HEK293 (cell line): Measurements from ENCODE around the gene B3GNT9.

Experiments
- ZBTB21 ChIP-seq: fragments of 450-650 bp; formaldehyde crosslinking; IDR thresholded peaks from 2 replicates; pipeline ENCODE4 v1.5.1; 2017; ENCODE audit warnings: missing biosample characterization, missing genetic modification characterization
- TF ChIP-seq, protein P1 (sequence below): fragments of 450-650 bp; formaldehyde crosslinking; IDR thresholded peaks from 2 replicates; pipeline ENCODE4 v1.5.1; 2016; ENCODE audit warnings: missing biosample characterization, missing genetic modification characterization
- TF ChIP-seq, protein P2 (sequence below): fragments of 450-650 bp; formaldehyde crosslinking; IDR thresholded peaks from 2 replicates; pipeline ENCODE4 v1.5.1; 2016; ENCODE audit warnings: missing biosample characterization, missing genetic modification characterization

DNA sequence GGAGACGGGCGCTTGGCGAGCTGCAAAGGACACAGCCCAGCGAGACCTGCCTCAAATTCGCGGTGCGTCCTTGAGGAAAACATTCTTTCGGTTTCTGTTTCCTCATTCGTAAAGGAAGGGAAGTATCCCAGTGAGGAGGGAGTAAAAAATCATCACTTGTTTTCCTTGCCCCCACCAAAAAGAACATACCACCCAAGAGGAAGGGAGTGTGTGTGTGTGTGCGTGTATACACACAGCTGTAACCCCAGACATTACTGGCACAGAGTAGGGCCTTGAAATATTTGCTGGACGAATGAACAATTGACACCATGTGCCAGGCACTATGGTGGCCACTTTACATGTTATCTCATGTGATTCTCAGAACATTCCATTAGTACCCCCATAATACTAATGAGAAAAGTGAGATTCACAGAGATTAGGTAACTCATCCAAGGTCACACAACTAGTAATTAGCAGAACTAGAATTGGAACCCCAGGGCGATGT lies 34.9 kb upstream of the B3GNT9 start:
- TF ChIP-seq, protein P1, sequence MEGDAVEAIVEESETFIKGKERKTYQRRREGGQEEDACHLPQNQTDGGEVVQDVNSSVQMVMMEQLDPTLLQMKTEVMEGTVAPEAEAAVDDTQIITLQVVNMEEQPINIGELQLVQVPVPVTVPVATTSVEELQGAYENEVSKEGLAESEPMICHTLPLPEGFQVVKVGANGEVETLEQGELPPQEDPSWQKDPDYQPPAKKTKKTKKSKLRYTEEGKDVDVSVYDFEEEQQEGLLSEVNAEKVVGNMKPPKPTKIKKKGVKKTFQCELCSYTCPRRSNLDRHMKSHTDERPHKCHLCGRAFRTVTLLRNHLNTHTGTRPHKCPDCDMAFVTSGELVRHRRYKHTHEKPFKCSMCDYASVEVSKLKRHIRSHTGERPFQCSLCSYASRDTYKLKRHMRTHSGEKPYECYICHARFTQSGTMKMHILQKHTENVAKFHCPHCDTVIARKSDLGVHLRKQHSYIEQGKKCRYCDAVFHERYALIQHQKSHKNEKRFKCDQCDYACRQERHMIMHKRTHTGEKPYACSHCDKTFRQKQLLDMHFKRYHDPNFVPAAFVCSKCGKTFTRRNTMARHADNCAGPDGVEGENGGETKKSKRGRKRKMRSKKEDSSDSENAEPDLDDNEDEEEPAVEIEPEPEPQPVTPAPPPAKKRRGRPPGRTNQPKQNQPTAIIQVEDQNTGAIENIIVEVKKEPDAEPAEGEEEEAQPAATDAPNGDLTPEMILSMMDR = no peak
- no peak for TF ChIP-seq ZBTB21
- TF ChIP-seq, protein P2, sequence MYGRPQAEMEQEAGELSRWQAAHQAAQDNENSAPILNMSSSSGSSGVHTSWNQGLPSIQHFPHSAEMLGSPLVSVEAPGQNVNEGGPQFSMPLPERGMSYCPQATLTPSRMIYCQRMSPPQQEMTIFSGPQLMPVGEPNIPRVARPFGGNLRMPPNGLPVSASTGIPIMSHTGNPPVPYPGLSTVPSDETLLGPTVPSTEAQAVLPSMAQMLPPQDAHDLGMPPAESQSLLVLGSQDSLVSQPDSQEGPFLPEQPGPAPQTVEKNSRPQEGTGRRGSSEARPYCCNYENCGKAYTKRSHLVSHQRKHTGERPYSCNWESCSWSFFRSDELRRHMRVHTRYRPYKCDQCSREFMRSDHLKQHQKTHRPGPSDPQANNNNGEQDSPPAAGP (tag by site-specific recombination) = no peak
